SK-N-MC (cell line): ENCODE measurements around the gene SATL1.
"Not testable (repeated sequence)": the region's sequence is repeated elsewhere in the genome, so short reads cannot be mapped to it uniquely, and the experiment has no call there.

Experiments used
- DNase-seq: peaks from one replicate; pipeline ENCODE4 v3.0.0-alpha.2; 2011; ENCODE audit warnings: low read depth, low spot score
- H3K27ac ChIP-seq: fragments of 200-600 bp; sonication (generic); 2 replicates; pipeline ENCODE4 v1.5.1; 2016; ENCODE audit warnings: mixed run types
- H3K36me3 ChIP-seq: fragments of 200-600 bp; sonication (generic); 2 replicates; pipeline ENCODE4 v1.6.1; 2017; ENCODE audit warnings: antibody characterized with exemption, low read length, mixed read lengths; ENCODE audit not compliant: insufficient read depth
- H3K4me3 ChIP-seq: fragments of 200-600 bp; sonication (generic); 2 replicates; pipeline ENCODE4 v1.5.1; 2016
- H3K9ac ChIP-seq: fragments of 200-600 bp; sonication (generic); 2 replicates; pipeline ENCODE4 v1.8.0; 2017; ENCODE audit warnings: mixed run types, mixed read lengths; ENCODE audit not compliant: insufficient read length
- H3K9me3 ChIP-seq: fragments of 200-600 bp; sonication (generic); 2 replicates; pipeline ENCODE4 v1.6.1; 2017; ENCODE audit warnings: low read depth, mild to moderate bottlenecking, antibody characterized with exemption, low read length, moderate library complexity, mixed read lengths
- EZH2 ChIP-seq: fragments of 200-600 bp; sonication (generic); IDR thresholded peaks from one replicate; pipeline ENCODE4 v1.6.1; 2017; ENCODE audit warnings: antibody characterized with exemption
- FOXP2 ChIP-seq: optimal IDR thresholded peaks from 2 replicates; pipeline ENCODE3; 2011; ENCODE audit warnings: mild to moderate bottlenecking, moderate library complexity; ENCODE audit not compliant: insufficient read depth; ENCODE audit errors: extremely low read length, control extremely low read depth
- POLR2AphosphoS5 ChIP-seq: IDR thresholded peaks from 2 replicates; pipeline ENCODE4 v1.6.1; 2012; ENCODE audit warnings: mild to moderate bottlenecking, low read depth, low read length, borderline replicate concordance

SATL1 gene

DNA sequence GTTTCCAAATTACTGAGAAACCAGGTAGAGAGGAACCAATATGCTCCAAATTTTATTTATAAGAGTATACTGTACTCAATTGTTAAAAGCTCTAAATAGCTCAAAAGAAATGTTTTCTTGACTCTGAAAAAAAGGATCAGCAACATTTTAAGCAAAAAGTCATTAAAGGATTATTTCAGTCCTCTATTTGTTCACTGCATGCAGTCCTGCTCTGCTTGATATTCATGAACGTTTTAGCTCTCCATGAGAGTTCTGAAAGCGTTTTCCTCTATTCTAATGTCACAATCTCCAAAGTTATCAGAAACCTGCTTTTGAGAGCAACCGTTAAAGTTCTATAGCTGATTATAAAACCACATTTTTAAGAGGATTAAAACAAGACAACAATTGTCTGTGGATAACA, 129.4 kb downstream of the SATL1 start:
- H3K36me3 ChIP-seq: no peaks in the 10 kb centered on the region
- H3K27ac ChIP-seq: no peak overlapping the region
- TF ChIP-seq FOXP2: no peak
- TF ChIP-seq POLR2AphosphoS5: no peak
- no peak for TF ChIP-seq EZH2
- H3K9me3 ChIP-seq: no peaks in the 10 kb centered on the region
- no peak for DNase-seq
- no peak overlapping the region for H3K4me3 ChIP-seq
- no peak overlapping the region for H3K9ac ChIP-seq

DNA sequence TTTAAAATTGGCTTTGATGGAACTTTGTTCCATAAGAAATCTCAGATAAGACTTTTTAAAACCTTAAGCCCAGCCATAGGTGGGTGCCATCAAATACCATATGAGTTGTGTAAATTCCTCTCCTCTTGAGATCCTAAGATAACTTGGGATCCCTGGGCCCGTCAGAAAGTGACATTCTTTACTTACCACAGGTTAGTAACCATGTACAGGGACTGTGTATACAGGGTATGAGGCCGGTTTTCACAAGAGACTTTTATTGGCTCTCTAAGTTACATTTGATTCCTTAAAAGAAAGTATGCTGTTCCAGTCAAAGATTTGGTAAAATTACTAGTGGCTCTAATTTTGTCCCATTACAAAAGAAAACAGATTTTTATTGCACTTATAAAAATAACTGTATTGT, 129.8 kb downstream of the SATL1 start:
- Histone ChIP-seq H3K4me3 (no peak overlapping the region), H3K9me3 (no peaks in the 10 kb centered on the region), H3K9ac (no peak overlapping the region), H3K36me3 (no peaks in the 10 kb centered on the region), H3K27ac (no peak overlapping the region)
- no peak for DNase-seq
- no peak for TF ChIP-seq POLR2AphosphoS5
- TF ChIP-seq EZH2: no peak
- TF ChIP-seq FOXP2: no peak

DNA sequence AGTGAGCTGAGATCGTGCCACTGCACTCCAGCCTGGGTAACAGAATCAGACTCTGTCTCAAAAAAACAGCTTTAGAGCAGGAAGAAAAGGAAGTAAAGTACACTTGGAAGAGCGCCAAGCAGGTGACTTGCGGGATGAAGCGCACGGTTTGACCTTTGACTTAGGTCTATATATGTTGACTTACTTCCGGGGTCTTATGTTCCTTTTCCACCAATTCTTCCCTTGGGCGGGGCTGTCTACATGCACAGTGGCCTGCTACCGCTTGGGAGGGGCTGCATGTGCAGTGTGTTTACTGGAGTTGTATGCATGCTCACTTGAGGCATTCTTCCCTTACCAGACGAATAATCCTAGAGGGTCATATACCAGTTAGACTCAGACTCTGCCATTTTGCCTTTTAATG, 131.3 kb downstream of the SATL1 start:
- no peaks in the 10 kb centered on the region for H3K36me3 ChIP-seq
- no peak overlapping the region for H3K27ac ChIP-seq
- no peak overlapping the region for H3K4me3 ChIP-seq
- H3K9me3 ChIP-seq: no peaks in the 10 kb centered on the region
- no peak overlapping the region for H3K9ac ChIP-seq
- no peak for DNase-seq
- TF ChIP-seq EZH2: no peak
- TF ChIP-seq POLR2AphosphoS5: no peak
- TF ChIP-seq FOXP2: no peak

DNA sequence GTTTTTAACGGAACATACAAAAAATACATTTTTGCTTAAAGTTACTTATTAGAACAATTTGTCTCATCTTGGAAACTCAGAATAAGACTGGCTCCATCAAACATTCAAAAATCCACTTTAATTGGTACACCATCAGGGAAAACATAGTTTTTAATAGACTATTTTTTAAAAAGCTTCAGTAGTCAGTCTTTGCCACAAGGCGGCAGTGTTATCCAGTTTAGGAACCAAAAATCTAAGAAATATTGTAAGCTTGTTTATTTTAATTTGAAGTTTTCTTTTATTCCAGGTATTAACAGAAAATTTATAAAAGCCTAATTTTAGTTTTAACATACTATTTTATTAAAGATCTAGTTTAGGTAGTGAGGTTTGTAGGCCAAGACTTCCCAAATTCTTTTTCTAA, 132.2 kb downstream of the SATL1 start:
- no peak for TF ChIP-seq POLR2AphosphoS5
- TF ChIP-seq FOXP2: no peak
- no peak for DNase-seq
- H3K9ac ChIP-seq: no peak overlapping the region
- no peak overlapping the region for H3K4me3 ChIP-seq
- no peaks in the 10 kb centered on the region for H3K9me3 ChIP-seq
- no peak overlapping the region for H3K27ac ChIP-seq
- H3K36me3 ChIP-seq: no peaks in the 10 kb centered on the region

DNA sequence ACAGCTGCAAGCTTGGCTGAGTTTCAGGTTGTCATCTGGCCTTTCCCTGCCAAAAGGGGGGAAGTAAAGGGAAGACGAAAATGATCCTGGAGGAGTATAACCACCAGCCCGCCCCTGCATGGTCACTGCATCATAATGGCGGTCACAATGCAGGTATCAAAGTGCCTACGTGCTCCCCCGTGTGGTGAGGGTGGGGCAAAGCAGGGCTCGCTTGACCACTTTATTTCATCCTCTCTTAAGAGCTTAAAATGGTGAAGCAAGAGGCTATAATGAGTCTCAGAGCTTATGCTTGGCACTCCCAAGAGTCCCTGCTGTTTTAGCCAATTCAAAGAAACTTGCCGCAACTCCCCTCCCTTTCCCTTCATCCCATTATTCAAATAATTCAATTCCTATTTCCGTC, 134.3 kb downstream of the SATL1 start:
- no peaks in the 10 kb centered on the region for H3K9me3 ChIP-seq
- no peaks in the 10 kb centered on the region for H3K36me3 ChIP-seq
- DNase-seq: no peak
- no peak overlapping the region for H3K27ac ChIP-seq
- H3K4me3 ChIP-seq: no peak overlapping the region
- no peak for TF ChIP-seq FOXP2
- H3K9ac ChIP-seq: no peak overlapping the region

DNA sequence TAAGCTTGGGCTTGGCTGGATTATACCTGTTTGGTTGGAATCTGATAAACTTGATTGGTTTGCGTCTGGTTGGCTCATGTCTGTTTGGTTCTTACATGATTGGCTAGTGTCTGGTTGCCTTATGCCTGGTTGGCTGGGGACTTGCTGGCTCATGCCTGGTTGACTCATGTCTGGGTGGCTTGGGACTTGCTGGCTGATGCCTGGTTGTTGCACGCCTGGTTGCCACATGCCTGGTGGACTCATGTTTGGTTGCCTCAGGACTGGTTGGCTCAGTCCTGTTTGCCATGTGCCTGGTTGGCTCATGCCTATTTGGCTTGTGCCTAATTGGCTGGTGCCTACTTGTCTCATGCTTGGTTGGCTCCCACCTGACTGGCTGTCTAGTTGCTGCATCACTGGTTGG, 135.4 kb downstream of the SATL1 start:
- H3K9ac ChIP-seq: no peak overlapping the region
- H3K36me3 ChIP-seq: no peaks in the 10 kb centered on the region
- no peak overlapping the region for H3K27ac ChIP-seq
- no peak overlapping the region for H3K4me3 ChIP-seq
- DNase-seq: no peak
- TF ChIP-seq FOXP2 (no peak), EZH2 (no peak), POLR2AphosphoS5 (no peak)
- H3K9me3 ChIP-seq: no peaks in the 10 kb centered on the region

DNA sequence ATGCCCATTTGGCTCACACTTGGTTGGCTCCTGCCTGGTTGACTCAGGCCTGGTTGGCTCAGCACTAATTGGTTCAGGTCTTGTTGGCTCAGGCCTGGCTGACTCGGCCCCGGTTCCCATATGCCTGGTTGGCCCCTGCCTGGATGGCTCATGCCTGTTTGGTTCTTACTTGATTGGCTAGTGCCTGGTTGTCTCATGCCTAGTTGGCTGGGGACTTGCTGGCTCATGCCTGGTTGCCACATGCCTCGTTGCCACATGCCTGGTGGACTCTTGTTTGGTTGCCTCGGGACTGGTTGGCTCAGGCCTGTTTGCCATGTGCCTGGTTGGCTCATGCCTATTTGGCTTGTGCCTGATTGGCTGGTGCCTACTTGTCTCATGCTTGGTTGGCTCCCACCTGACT, 136.2 kb downstream of the SATL1 start:
- no peak for TF ChIP-seq FOXP2
- no peak for TF ChIP-seq POLR2AphosphoS5
- no peak for TF ChIP-seq EZH2
- Histone ChIP-seq H3K9me3 (no peaks in the 10 kb centered on the region), H3K4me3 (no peak overlapping the region), H3K27ac (no peak overlapping the region), H3K9ac (no peak overlapping the region), H3K36me3 (no peaks in the 10 kb centered on the region)
- DNase-seq: no peak

DNA sequence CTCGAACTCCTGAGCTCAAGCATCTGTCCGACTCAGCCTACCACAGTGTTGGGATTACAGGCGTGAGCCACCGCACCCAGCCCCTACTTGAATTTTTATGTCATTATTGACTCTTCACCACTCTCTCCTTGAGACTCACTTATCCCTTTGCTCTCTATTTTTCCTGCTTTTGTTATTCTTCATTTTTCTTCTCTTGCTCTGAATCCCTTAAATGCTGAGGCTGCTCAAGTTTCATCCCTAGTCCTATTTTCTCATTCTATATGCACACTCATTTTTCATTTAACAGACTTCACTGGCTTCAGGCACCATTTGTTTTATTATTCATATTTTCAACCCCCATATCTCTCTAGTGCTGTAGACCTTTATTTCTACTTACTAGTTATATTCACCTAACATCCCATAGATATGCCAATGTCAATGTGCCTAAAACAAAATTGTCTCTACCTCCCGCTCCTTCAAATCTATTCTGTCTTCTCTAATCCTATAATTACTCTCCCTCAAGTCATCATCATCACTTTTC, 154.2 kb downstream of the SATL1 start:
- Histone ChIP-seq H3K36me3 (0 out of 2 replicates have a peak, but pooled peaks cover 3% of the 10 kb centered on the region), H3K9me3 (no peaks in the 10 kb centered on the region), H3K27ac (no peak overlapping the region), H3K9ac (no peak overlapping the region), H3K4me3 (no peak overlapping the region)
- no peak for DNase-seq
- TF ChIP-seq POLR2AphosphoS5 (no peak), EZH2 (no peak), FOXP2 (no peak)

DNA sequence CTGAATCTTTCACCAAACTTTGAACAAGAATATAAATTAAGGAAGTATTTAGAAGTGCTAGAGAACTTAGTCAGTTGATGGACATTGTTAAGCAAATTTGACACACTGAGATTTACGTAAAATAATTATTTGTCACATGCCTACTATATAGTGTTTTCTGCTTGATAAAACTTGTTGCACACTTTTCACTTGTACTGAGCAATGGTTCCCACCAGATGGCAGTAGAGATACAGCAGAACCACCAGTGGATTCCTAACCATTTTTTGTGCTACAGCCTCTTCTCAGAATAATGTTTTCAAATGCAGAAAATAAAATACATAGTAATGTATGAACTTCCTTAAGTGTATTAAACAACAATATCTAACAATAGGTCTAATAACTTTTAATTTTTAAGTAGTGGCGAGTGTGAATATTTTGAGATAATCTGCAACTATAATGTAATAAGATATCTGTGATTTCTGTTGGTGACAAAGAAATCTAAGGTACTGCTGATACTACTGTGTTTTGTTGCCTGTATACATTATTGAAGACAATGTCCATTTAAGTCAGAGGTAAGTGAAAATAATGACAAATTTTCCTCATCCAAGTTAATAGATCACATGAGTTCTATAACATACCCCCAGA, 158.7 kb downstream of the SATL1 start:
- Histone ChIP-seq H3K9me3 (no peaks in the 10 kb centered on the region), H3K36me3 (no peaks in the 10 kb centered on the region), H3K9ac (no peak overlapping the region), H3K27ac (no peak overlapping the region), H3K4me3 (no peak overlapping the region)
- DNase-seq: peak; percentile 3
- TF ChIP-seq FOXP2: no peak

DNA sequence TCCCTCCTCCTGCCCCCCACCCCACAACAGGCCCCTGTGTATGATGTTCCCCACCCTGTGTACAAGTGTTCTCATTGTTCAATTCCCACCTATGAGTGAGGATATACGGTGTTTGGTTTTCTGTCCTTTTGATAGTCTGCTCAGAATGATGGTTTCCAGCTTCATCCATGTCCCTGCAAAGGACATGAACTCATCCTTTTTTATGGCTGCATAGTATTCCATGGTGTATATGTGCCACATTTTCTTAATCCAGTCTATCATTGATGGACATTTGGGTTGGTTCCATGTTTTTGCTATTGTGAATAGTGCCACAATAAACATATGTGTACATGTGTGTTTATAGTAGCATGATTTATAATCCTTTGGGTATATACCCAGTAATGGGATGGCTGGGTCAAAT, 166.3 kb downstream of the SATL1 start:
- not testable (repeated sequence) for H3K9ac ChIP-seq, H3K27ac ChIP-seq, H3K4me3 ChIP-seq, H3K9me3 ChIP-seq, H3K36me3 ChIP-seq, DNase-seq
